NCI-H2107 treated with DMSO at 0.1 percent for 48 hours (cell line): ENCODE results near the gene GABBR2.

Experiments
- DNase-seq: peaks from one replicate; lab custom pipeline; 2025; ENCODE audit not compliant: unreplicated experiment; lab: John Stamatoyannopoulos, UW

The GABBR2 gene

GRCh38 chr9:98635374-98635773 is 73.4 kb downstream of the GABBR2 start:
- DNase-seq, result no peak

DNA sequence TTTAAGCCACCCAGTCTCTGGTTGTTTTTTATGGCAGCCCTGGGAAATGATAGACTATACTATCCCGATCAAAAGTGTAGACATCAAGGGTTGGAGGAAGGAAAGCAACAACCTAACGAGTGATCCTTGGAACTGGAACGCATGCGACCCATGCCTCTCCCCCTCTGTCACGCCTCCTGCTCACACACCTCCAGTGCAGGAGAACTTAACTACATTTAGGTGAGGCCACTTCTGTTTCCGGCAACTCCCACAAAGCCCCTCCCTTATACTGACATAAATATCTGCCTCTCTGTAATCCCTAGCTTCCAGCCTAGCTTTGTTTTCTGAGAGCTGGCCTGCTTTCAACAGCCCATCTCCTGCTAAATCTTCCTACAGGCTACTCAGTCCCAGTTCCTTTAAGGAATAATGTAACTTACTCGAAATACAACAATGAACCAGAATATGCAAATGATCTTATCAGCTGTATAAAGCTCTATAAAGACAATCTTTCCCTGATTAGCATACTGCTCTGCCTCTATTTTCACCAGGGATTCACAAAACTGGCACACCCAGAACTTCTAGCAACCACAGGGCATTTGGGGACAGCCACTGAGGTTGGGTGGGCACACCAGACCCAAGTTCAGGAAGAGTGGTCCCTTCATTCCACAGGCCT is 73.9 kb downstream of the GABBR2 start:
- DNase-seq, result no peak

- no peak for DNase-seq
Observed at GRCh38 chr9:98632839-98633238, 75.9 kb downstream of the GABBR2 start.

DNA sequence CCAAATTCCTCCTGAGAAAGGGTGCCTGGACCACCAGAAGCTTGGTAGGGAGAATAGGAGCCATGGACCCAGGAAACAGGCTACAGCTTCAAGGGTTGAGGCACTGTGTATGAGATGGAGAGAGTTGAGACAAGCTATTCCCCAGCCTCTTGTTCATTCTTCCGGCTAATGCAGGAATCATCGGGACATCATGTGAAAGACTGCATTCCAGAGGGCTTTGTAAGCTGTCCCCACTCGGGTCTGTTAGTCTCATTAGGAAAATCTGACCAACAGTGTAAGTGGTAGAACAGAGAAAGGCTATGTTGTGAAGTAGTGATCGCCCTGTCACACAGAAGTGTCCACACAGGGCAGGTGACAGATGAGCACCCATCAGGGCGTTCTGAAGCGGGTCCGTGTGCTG is 81.4 kb downstream of the GABBR2 start:
- no peak for DNase-seq

GRCh38 chr9:98625728-98626127 is 83.0 kb downstream of the GABBR2 start:
- DNase-seq, result no peak

- DNase-seq, result no peak
Observed at GRCh38 chr9:98619788-98620187, 88.9 kb downstream of the GABBR2 start.

DNA sequence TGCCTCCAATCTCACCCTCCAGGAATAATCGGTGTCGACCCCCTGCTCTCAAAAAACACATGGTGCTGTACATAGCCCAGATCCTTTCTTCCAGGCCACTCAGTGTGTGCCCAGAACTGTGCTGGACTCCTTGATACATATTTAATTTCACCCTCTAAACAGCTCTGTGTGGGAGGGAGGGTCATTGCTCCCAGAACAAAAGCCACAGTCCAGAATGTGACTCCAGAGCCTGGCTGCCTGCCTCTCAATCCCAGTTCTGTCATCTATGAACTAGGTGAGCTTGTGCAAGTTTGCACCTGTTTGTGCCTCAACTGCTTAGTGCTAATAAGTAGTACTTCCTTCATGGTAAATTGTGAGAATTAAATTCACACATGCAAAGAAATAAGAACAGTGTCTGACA is 93.1 kb downstream of the GABBR2 start:
- no peak for DNase-seq

DNA sequence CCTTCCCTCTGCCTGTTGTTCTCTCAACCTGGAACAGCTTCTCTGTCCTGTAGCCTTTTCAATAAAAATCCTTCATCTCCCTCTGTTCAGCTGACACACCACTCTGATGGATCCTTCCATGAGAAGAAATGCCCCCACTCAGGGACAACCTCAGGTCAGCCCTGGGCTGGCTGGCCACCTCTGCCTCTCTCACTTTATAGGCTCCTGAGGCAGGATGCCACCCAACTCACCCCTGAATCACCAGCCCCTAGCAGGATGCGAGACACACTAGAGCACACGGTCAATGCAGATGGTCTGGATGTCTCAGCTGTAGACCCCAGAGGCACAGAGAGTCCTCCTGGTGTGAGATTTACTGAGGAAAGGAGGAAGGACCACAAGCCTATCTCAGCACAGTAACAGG is 93.8 kb downstream of the GABBR2 start:
- DNase-seq, result no peak

DNA sequence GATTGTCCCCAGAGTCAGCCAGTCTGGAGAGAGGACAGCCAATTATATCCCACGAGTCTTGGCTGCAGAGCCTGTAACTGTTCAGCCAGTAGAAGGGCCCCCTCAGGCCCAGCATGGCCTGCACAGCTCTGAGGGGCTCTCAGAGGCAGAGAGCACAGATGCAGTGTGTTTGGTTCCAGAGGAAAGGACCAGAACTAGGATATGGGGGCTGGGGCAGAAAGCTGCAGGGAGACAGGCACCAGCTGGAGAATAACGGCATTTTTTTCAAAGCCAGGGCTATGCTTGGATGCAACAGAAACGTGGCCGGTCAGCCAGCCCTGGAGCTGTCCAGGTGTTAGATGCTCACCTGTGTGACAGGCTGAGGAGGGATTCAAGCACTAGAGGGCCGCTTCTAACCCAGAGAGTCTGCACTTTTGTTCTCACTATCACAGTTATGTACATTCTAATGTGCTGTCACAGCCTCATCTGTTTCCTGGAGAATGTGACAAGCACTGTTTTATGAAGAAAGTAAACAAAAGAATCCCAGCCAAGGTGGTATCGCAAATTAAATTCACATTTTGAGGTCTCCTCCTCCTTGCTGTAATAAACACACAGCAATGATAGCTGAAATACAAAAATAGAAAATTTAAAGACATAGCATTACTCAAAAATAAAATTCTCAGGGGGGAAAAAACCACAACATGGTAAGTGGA is 96.5 kb downstream of the GABBR2 start:
- DNase-seq, result no peak

DNA sequence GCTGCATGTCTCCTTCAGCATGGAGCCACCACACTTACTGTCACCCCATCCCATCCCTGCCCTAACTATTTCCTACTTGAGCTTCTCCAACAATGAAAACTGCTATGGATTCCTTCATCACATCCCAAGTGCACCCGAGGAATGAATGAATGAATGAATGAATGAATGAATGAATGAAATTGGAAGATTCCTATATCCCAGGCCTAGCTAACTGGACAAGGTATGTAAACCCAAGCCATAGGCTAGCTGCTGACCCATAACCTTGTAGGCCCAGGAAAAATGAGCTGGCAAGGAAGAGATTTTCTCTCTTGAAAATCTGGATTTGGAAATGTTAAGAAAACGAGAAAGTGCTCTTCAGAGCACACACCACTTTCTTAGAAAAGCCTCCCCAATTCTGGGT is 97.4 kb downstream of the GABBR2 start:
- DNase-seq, result no peak

GRCh38 chr9:98610711-98611110 is 98.0 kb downstream of the GABBR2 start:
- DNase-seq, result no peak

GRCh38 chr9:98610211-98610610 is 98.5 kb downstream of the GABBR2 start:
- no peak for DNase-seq

DNA sequence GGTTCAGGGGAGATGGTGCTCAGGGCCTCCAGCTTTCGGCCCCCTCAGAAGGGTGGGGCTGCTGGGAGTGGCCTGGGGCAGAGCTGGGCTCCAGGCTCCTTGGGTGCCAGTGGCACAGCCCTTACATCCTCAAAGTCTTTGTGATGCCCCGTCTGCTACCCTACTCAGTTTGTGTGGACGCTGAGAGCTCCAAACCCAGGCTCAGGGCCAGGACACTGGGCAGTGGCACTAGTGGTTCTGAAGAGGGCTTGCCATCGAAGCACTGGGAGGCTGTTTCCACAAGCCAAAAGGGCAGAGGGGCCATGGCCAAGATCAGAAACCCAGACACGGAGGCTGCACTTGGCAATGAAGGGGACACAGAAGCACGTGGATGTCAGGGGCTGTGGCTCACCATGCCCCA is 99.1 kb downstream of the GABBR2 start:
- no peak for DNase-seq

- no peak for DNase-seq
Observed at GRCh38 chr9:98607787-98608186, 100.9 kb downstream of the GABBR2 start.

- DNase-seq, result no peak
Observed at GRCh38 chr9:98607152-98607551, 101.6 kb downstream of the GABBR2 start.

DNA sequence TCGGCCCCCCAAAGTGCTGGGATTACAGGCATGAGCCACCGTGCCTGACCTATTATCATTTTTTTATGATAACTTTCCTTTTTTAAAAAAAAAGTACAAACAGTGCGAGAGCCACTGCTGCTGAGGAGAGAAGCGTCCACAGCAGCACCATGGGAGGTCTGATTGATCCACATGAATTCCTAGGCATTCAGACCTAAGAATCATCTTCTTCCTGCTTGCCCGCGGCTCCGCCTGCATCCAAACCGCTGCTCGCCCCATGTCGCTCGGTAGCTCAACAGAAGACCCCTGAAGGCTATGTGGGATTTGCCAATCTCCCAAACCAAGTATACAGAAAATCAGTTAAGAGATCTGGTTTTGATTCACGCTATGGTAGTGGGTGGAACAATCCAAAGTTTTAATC is 102.0 kb downstream of the GABBR2 start:
- no peak for DNase-seq

DNA sequence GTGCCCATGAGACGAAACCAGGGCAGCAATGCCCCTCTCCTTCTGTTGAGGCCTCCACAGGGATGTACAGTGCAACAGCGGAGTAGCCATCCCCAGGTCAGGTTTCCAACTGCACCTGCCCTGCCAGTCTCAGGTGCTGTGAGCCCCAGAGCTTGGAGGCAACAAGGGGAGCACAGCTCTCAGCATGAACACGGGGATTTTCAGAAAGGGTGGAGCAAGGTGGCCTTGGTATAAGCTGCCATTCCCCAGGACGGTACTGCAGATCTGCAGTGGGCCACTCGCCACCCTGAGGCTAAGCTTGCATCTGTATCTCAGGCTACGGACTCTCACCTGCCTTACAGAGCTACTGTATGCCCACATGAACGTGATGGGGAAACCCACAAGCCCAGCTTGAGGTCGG is 103.6 kb downstream of the GABBR2 start:
- no peak for DNase-seq

GRCh38 chr9:98603821-98604383 is 104.8 kb downstream of the GABBR2 start:
- no peak for DNase-seq

DNA sequence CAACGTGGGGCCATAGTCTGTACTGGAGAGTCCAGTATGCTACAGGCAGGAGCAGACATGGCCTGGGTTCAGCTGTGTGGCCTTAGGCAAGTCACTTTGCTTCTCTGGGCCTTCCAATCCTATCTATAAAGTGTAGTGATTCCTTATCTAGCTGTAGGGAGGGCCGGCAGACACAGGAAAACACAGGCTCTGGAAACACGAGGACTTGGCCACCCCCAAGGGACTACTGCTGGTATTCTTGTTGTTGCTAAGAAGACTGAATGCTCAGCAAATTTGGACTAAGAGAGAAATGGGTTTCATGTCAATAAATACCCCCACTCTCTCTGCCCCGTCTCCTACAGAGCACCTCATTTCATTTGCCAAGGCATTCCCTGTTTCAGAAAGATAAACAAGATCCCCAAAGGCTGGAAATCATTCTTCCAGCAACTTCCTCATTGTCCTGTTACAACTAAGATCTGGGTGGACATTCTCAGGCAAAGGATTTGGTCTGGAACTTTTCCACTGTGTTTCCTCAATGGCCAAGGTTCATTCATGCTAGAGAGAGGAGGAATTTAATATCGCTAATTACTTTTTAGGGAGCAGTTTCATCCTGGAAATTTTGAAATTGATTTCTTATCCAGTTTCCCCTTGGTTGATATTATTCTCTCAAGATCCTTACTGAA is 105.8 kb downstream of the GABBR2 start:
- no peak for DNase-seq

DNA sequence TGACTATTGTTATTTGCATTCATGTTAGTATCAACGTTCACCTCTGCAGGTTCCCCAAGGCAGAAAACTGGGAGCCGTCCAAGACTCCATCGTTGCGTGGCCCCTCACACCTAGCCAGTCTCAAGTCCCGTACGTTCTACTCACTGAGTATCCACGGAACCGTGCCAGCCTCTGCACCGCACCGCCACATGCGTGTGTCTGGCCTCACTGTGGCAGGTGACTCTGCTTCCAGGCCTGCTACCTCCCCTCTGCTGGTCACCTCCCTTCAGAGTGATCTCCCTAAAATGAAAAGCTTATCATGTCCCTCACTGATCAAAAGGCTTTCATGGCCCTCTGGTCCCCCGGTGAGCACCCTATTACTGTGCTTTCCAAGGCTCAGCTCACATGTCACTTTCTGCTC is 108.1 kb downstream of the GABBR2 start:
- DNase-seq, result no peak

- DNase-seq, result no peak
Observed at GRCh38 chr9:98599566-98600216, 109.0 kb downstream of the GABBR2 start.

DNA sequence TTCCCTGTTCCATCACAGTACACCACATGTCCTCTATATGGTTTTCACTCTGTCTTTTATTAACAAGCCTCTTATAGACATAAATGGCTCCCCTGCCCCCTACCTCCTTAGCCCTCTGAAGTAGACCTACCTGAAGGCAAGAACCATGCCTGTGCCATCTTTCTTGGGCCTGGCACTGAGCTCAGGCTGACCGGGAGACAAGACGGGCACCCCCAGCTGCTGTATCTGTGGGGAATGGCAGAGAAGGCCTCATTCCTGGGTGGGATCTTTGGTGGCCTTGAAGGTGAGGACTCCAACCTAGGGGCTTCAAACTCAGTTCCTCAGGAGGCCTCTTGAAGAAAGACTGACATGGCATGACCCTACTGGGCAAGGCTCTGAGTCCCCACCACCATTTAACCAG is 109.9 kb downstream of the GABBR2 start:
- DNase-seq, result no peak
